Loucy (cell line): ENCODE data around the gene OR2A14.
"Not testable (repeated sequence)": the region's sequence is repeated elsewhere in the genome, so short reads cannot be mapped to it uniquely, and the experiment has no call there.

Experiments used
- H2AFZ ChIP-seq: fragments of 200-600 bp; sonication (generic); 2 replicates; pipeline ENCODE4 v1.6.0; 2016; ENCODE audit warnings: antibody characterized with exemption, mild to moderate bottlenecking, low read length, moderate library complexity
- H3F3A ChIP-seq: fragments of 200-600 bp; 2 replicates; pipeline ENCODE4 v1.6.0; 2016; ENCODE audit warnings: antibody characterized with exemption, low read depth, mild to moderate bottlenecking
- H3K27me3 ChIP-seq: fragments of 200-600 bp; sonication (generic); 2 replicates; pipeline ENCODE4 v1.6.1; 2014; ENCODE audit warnings: low read length, mild to moderate bottlenecking; ENCODE audit not compliant: insufficient read depth, poor library complexity, severe bottlenecking
- H3K36me3 ChIP-seq: fragments of 200-600 bp; sonication (generic); 2 replicates; pipeline ENCODE4 v1.6.1; 2016; ENCODE audit warnings: low read length; ENCODE audit not compliant: insufficient read depth
- H3K4me1 ChIP-seq: fragments of 200-600 bp; sonication (generic); 2 replicates; pipeline ENCODE4 v1.5.1; 2014; ENCODE audit warnings: low read length, mild to moderate bottlenecking; ENCODE audit not compliant: insufficient read depth, poor library complexity, severe bottlenecking
- H3K4me2 ChIP-seq: fragments of 200-600 bp; sonication (generic); 2 replicates; pipeline ENCODE4 v1.6.0; 2014; ENCODE audit warnings: antibody characterized with exemption, low read length, low read depth, mild to moderate bottlenecking; ENCODE audit not compliant: poor library complexity, severe bottlenecking
- H3K4me3 ChIP-seq: fragments of 200-600 bp; sonication (generic); 2 replicates; pipeline ENCODE4 v1.5.1; 2014; ENCODE audit warnings: low read length, mild to moderate bottlenecking, mixed read lengths; ENCODE audit not compliant: poor library complexity, severe bottlenecking
- H3K79me2 ChIP-seq: fragments of 200-600 bp; sonication (generic); 2 replicates; pipeline ENCODE4 v1.6.1; 2014; ENCODE audit warnings: low read length; ENCODE audit not compliant: insufficient read depth
- H3K9ac ChIP-seq: fragments of 200-600 bp; sonication (generic); 2 replicates; pipeline ENCODE4 v1.6.0; 2014; ENCODE audit warnings: mild to moderate bottlenecking, low read depth, low read length, moderate library complexity; ENCODE audit not compliant: poor library complexity, severe bottlenecking
- H3K9me2 ChIP-seq: fragments of 200-600 bp; sonication (generic); replicated peaks from 2 replicates; pipeline ENCODE4 v1.6.1; 2016; ENCODE audit warnings: low read depth, low read length, mixed read lengths
- H3K9me3 ChIP-seq: fragments of 200-600 bp; sonication (generic); 2 replicates; pipeline ENCODE4 v1.6.1; 2014; ENCODE audit warnings: mild to moderate bottlenecking, antibody characterized with exemption, low read length, low read depth; ENCODE audit not compliant: insufficient read depth
- H4K20me1 ChIP-seq: fragments of 200-600 bp; sonication (generic); 2 replicates; pipeline ENCODE4 v1.6.0; 2014; ENCODE audit warnings: antibody characterized with exemption, low read length, mild to moderate bottlenecking; ENCODE audit not compliant: insufficient read depth, poor library complexity, severe bottlenecking
- EZH2phosphoT487 ChIP-seq: fragments of 200-600 bp; IDR thresholded peaks from 2 replicates; pipeline ENCODE4 v1.6.1; 2018; ENCODE audit warnings: antibody characterized with exemption, mild to moderate bottlenecking, moderate library complexity, borderline replicate concordance
- TF ChIP-seq, protein P1 (sequence below): fragments of 200-600 bp; sonication (generic); conservative IDR thresholded peaks from 2 replicates; pipeline ENCODE4 v1.5.1; 2014; ENCODE audit warnings: mild to moderate bottlenecking, antibody characterized with exemption, low read length

The OR2A14 gene

DNA sequence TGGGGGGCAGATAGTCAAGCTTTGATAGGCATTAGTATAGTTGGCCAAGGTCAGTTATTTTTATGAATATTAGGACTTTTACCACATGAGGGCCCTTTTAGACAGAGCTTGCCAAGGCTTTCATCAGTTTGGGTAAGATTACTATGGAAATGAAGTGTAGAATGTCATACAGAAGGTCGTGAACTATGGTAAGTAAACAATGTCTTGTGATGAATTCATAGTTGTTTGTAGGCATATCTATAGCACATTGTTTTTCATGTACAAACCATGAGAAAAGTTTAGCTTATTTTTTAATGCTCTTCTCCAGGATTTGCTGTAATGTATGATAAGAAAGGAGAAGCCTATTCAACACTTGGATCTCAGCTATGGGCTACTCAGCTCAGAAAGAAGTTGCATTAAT lies 9.3 kb upstream of the OR2A14 start:
- H3K27me3 ChIP-seq = no peaks in the 10 kb centered on the region
- TF ChIP-seq EZH2phosphoT487 = no peak
- TF ChIP-seq, protein P1, sequence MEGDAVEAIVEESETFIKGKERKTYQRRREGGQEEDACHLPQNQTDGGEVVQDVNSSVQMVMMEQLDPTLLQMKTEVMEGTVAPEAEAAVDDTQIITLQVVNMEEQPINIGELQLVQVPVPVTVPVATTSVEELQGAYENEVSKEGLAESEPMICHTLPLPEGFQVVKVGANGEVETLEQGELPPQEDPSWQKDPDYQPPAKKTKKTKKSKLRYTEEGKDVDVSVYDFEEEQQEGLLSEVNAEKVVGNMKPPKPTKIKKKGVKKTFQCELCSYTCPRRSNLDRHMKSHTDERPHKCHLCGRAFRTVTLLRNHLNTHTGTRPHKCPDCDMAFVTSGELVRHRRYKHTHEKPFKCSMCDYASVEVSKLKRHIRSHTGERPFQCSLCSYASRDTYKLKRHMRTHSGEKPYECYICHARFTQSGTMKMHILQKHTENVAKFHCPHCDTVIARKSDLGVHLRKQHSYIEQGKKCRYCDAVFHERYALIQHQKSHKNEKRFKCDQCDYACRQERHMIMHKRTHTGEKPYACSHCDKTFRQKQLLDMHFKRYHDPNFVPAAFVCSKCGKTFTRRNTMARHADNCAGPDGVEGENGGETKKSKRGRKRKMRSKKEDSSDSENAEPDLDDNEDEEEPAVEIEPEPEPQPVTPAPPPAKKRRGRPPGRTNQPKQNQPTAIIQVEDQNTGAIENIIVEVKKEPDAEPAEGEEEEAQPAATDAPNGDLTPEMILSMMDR = no peak
- no peaks in the 10 kb centered on the region for H3K79me2 ChIP-seq
- H3K9me2 ChIP-seq = no peaks in the 10 kb centered on the region
- H3K9ac ChIP-seq = no peak overlapping the region
- H4K20me1 ChIP-seq = no peaks in the 10 kb centered on the region
- no peak overlapping the region for H2AFZ ChIP-seq
- H3K9me3 ChIP-seq = no peaks in the 10 kb centered on the region
- H3K4me2 ChIP-seq = no peak overlapping the region
- no peaks in the 10 kb centered on the region for H3F3A ChIP-seq
- no peaks in the 10 kb centered on the region for H3K36me3 ChIP-seq
- no peak overlapping the region for H3K4me3 ChIP-seq
- no peaks in the 10 kb centered on the region for H3K4me1 ChIP-seq

DNA sequence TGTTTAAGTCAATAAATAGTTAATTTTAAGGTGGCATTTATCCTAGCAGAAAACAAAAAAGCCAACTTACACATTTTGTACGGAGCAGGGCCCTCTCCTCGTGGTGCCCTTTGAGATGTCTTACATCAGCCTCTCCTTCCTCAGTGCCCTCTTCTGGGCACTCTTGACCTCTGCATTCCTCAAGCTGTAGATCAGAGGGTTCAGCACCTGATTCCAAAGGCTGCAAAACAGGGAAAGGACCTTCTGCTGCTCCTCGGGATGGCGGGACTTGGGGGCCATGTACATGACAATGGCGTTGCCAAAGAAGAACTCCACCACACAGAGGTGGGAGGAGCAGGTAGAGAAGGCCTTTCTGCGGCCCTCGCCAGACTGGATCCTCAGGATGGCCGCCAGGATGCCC lies 4.6 kb upstream of the OR2A14 start:
- TF ChIP-seq, protein P1 = no peak
- no peak for TF ChIP-seq EZH2phosphoT487
- Histone ChIP-seq H4K20me1 (no peaks in the 10 kb centered on the region), H3K36me3 (no peaks in the 10 kb centered on the region), H3K79me2 (no peaks in the 10 kb centered on the region), H3K4me2 (no peak overlapping the region), H3K9me2 (no peaks in the 10 kb centered on the region), H3K4me3 (no peak overlapping the region), H3K4me1 (no peaks in the 10 kb centered on the region), H3K9ac (no peak overlapping the region), H2AFZ (no peak overlapping the region), H3F3A (no peaks in the 10 kb centered on the region), H3K27me3 (no peaks in the 10 kb centered on the region), H3K9me3 (no peaks in the 10 kb centered on the region)

DNA sequence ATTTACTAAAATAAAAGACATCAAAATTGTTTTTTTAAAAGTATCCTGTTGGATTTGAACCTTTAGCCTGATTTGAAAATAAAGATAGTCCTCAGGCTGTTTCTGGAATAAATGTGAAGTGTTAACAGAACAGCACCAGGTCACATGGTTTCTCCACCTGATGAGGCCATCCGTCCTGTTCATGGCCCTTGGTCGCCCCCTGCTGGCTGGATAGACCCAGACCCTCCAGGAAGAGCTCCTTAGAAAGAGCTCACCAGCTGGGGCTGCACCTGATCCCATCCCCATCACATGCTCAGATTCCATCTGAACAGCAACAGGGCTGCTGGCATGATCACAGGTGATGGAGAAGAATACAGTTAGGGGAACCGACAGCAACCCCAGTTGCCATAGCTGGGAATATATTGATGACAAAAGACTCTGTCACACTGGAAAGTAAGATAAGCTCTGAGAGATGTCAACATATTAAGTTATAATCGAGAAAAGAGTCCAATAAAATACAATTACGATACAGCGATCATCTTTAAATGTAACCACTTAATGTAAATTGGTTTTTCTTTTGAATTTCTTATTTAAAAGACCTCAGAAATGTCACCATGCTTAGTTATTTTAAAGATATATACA lies 4.8 kb downstream of the OR2A14 start:
- H3K9me2 ChIP-seq = no peaks in the 10 kb centered on the region
- H3K9ac ChIP-seq = no peak overlapping the region
- H3K9me3 ChIP-seq = no peaks in the 10 kb centered on the region
- H3K36me3 ChIP-seq = no peaks in the 10 kb centered on the region
- no peaks in the 10 kb centered on the region for H3K4me1 ChIP-seq
- no peaks in the 10 kb centered on the region for H3K79me2 ChIP-seq
- no peak overlapping the region for H3K4me3 ChIP-seq
- H3K4me2 ChIP-seq = no peak overlapping the region
- H3F3A ChIP-seq = no peaks in the 10 kb centered on the region
- TF ChIP-seq, protein P1 = peak; percentile 93
- TF ChIP-seq EZH2phosphoT487 = no peak
- no peaks in the 10 kb centered on the region for H3K27me3 ChIP-seq
- H4K20me1 ChIP-seq = no peaks in the 10 kb centered on the region
- peak overlapping the region; percentile 26; the same call in 1 of the 2 replicates for H2AFZ ChIP-seq

DNA sequence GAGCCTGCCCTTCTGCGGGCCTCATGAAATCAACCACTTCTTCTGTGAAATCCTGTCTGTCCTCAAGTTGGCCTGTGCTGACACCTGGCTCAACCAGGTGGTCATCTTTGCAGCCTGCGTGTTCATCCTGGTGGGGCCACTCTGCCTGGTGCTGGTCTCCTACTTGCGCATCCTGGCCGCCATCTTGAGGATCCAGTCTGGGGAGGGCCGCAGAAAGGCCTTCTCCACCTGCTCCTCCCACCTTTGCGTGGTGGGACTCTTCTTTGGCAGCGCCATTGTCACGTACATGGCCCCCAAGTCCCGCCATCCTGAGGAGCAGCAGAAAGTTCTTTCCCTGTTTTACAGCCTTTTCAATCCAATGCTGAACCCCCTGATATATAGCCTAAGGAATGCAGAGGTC lies 6.6 kb downstream of the OR2A14 start:
- H3K79me2 ChIP-seq, H3K9ac ChIP-seq, H4K20me1 ChIP-seq, H3K4me1 ChIP-seq, H3F3A ChIP-seq, H3K27me3 ChIP-seq, H3K36me3 ChIP-seq, H3K9me2 ChIP-seq, H3K9me3 ChIP-seq, H3K4me2 ChIP-seq, H3K4me3 ChIP-seq, H2AFZ ChIP-seq: not testable (repeated sequence)
